Measurements from ENCODE around the gene PRKCE. TPM values are rescaled to one million over a fixed set of nuclear protein-coding genes. Genes with fewer than 3 reads are reported as not detected.

PRKCE gene
- polyA plus RNA-seq, 3 donors: 1.3 to 7.7 (median 2.3) TPM

- 93% methylated on average over 6 of the region's 6 CpGs for WGBS (ENCODE audit: insufficient coverage)
- no peak overlapping the region for H3K27ac ChIP-seq (ENCODE audit: low read depth in 1 of 2, low read length in 2 of 2)
- Mint-ChIP-seq H3K9me3 (peaks cover 12 to 23% (median 19%) of the 10 kb centered on the region in 7 donors), H3K4me3 (no peak overlapping the region), H3K4me1 (peaks cover 14% of the 10 kb centered on the region), H3K27ac (no peak overlapping the region), H3K36me3 (peaks cover 0 to 3% of the 10 kb centered on the region in 2 donors), H3K27me3 (ENCODE audit: low read depth in 3 of 3) (peaks cover 0 to 1% (median 0%) of the 10 kb centered on the region in 3 donors)
- H3K4me1 ChIP-seq (ENCODE audit: control insufficient read depth in 1 of 2, insufficient read depth in 2 of 2, low read length in 2 of 2): no peaks in the 10 kb centered on the region
- no peak for DNase-seq
- no peak overlapping the region for H2AFZ ChIP-seq (ENCODE audit: insufficient read depth, low read depth, low read length, poor library complexity, severe bottlenecking)
- no peak overlapping the region for H3K4me3 ChIP-seq (replicated peaks in 1 of 3; ENCODE audit: low read depth in 2 of 3, low read length in 3 of 3)
- peaks cover 8% of the 10 kb centered on the region for H4K20me1 ChIP-seq (ENCODE audit: insufficient read depth, low read length)
- intact Hi-C loops (cut with micrococcal nuclease): no loop called here
- H3K9ac ChIP-seq (ENCODE audit: insufficient read depth, low read length, poor library complexity, severe bottlenecking): no peak overlapping the region
- peaks cover 13 to 15% of the 10 kb centered on the region in 2 donors for H3K9me3 ChIP-seq (replicated peaks in 1 of 2; ENCODE audit: control insufficient read depth in 1 of 2, insufficient read depth in 1 of 2, low read length in 2 of 2)
- no peaks in the 10 kb centered on the region for H3K79me2 ChIP-seq (ENCODE audit: insufficient read depth, low read length)
- H3K27me3 ChIP-seq (ENCODE audit: control insufficient read depth in 2 of 2, insufficient read depth in 2 of 2, low read length in 2 of 2): no peaks in the 10 kb centered on the region
- no peak overlapping the region for H3K4me2 ChIP-seq (replicated peaks; ENCODE audit: extremely low read depth, low read length, poor library complexity, severe bottlenecking)
- H3K36me3 ChIP-seq (replicated peaks in 1 of 2; ENCODE audit: control insufficient read depth in 1 of 2, insufficient read depth in 2 of 2, low read length in 2 of 2): no peaks in the 10 kb centered on the region
- TF ChIP-seq CTCF (IDR thresholded peaks at IDR 0.05): no peak
Measured at GRCh38 chr2:45826460-45826859, 175.0 kb downstream of the PRKCE start.

GRCh38 chr2:45826884-45827635 is 175.6 kb downstream of the PRKCE start:
- no peaks in the 10 kb centered on the region for H3K36me3 ChIP-seq (replicated peaks in 1 of 2; ENCODE audit: control insufficient read depth in 1 of 2, insufficient read depth in 2 of 2, low read length in 2 of 2)
- Mint-ChIP-seq H3K27ac (no peak overlapping the region), H3K36me3 (peaks cover 0 to 3% of the 10 kb centered on the region in 2 donors), H3K4me3 (no peak overlapping the region), H3K4me1 (peaks cover 14% of the 10 kb centered on the region), H3K9me3 (peaks cover 12 to 23% (median 20%) of the 10 kb centered on the region in 7 donors), H3K27me3 (ENCODE audit: low read depth in 3 of 3) (peaks cover 0 to 1% (median 0%) of the 10 kb centered on the region in 3 donors)
- no peaks in the 10 kb centered on the region for H3K4me1 ChIP-seq (ENCODE audit: control insufficient read depth in 1 of 2, insufficient read depth in 2 of 2, low read length in 2 of 2)
- no peaks in the 10 kb centered on the region for H3K79me2 ChIP-seq (ENCODE audit: insufficient read depth, low read length)
- TF ChIP-seq CTCF (IDR thresholded peaks at IDR 0.05): no peak
- H3K4me3 ChIP-seq (replicated peaks in 1 of 3; ENCODE audit: low read depth in 2 of 3, low read length in 3 of 3): no peak overlapping the region
- H4K20me1 ChIP-seq (ENCODE audit: insufficient read depth, low read length): peaks cover 3% of the 10 kb centered on the region
- DNase-seq: no peak
- 50% methylated on average over 4 of the region's 10 CpGs for WGBS (ENCODE audit: insufficient coverage)
- H3K27me3 ChIP-seq (ENCODE audit: control insufficient read depth in 2 of 2, insufficient read depth in 2 of 2, low read length in 2 of 2): no peaks in the 10 kb centered on the region
- no peak overlapping the region for H2AFZ ChIP-seq (ENCODE audit: insufficient read depth, low read depth, low read length, poor library complexity, severe bottlenecking)
- no peak overlapping the region for H3K9ac ChIP-seq (ENCODE audit: insufficient read depth, low read length, poor library complexity, severe bottlenecking)
- no peak overlapping the region for H3K4me2 ChIP-seq (replicated peaks; ENCODE audit: extremely low read depth, low read length, poor library complexity, severe bottlenecking)
- intact Hi-C loops (cut with micrococcal nuclease): no loop called here
- H3K27ac ChIP-seq (ENCODE audit: low read depth in 1 of 2, low read length in 2 of 2): no peak overlapping the region
- peaks cover 13 to 15% of the 10 kb centered on the region in 2 donors for H3K9me3 ChIP-seq (replicated peaks in 1 of 2; ENCODE audit: control insufficient read depth in 1 of 2, insufficient read depth in 1 of 2, low read length in 2 of 2)
